ENCODE measurements around the gene C11orf65.

DNA sequence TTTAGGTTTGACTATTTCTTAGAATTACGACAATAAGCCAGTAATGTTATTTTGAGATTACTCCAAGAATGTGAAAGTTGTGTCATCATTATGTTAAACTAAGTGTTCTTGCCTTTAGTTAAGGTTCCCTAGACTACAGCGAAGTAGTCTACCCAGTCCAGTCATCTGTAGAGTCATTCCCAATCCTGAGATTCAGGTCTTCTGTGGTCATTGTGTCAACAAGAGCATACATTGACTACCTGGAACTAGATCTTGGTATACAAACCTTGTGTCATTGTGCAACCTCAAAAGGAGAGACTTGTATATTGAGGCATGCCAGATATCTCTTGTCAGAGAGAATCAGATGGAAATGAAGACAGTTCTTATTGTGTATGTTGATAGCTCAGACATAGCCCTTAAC, 128.6 kb downstream of the C11orf65 start:
- no peak for TF ChIP-seq TARDBP (IDR thresholded peaks at IDR 0.05)
- no peak for TF ChIP-seq NFRKB (IDR thresholded peaks at IDR 0.05)
- TF ChIP-seq, protein P1, sequence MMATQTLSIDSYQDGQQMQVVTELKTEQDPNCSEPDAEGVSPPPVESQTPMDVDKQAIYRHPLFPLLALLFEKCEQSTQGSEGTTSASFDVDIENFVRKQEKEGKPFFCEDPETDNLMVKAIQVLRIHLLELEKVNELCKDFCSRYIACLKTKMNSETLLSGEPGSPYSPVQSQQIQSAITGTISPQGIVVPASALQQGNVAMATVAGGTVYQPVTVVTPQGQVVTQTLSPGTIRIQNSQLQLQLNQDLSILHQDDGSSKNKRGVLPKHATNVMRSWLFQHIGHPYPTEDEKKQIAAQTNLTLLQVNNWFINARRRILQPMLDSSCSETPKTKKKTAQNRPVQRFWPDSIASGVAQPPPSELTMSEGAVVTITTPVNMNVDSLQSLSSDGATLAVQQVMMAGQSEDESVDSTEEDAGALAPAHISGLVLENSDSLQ (IDR thresholded peaks at IDR 0.05): no peak
- TF ChIP-seq FOXK2 (IDR thresholded peaks at IDR 0.05): no peak
- TF ChIP-seq SUZ12 (IDR thresholded peaks at IDR 0.05): no peak
- no peak for TF ChIP-seq HDGF (IDR thresholded peaks at IDR 0.05; ENCODE audit: borderline replicate concordance)
